ENCODE results near the gene TP73. TPM values are rescaled to one million over a fixed set of nuclear protein-coding genes. Genes with fewer than 3 reads are reported as not detected.

Gene TP73
- total RNA-seq, 1 donor from 2014 or later: 0.05 TPM

DNA sequence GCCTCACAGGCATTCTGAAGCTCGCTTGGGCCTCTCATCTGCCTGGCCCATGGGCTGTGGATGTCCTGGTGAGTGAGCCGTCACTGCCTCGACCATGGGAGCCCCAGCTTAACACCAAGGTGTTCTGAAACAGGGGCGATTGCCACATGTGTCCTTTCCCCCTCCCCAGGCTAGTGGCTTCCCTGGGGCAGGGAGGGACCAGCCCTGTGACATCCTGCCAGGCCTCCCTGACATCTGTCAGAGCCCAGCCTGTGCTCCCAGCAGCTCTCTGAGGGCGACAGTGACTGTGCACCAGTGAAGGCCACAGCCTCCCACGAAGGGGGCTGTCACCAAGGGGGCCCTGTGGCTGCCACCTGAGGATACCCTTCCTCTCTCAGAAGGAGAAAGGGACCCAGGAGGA lies 64.0 kb downstream of the TP73 start:
- DNase-seq (ENCODE audit: low spot score): no peak

GRCh38 chr1:3717041-3717714 lies 64.9 kb downstream of the TP73 start:
- Mint-ChIP-seq H3K4me3 (ENCODE audit: unreplicated experiment) (no peak overlapping the region), H3K9me3 (ENCODE audit: low read depth) (no peaks in the 10 kb centered on the region), H3K36me3 (ENCODE audit: low read depth) (no peaks in the 10 kb centered on the region), H3K27ac (ENCODE audit: unreplicated experiment) (no peak overlapping the region), H3K27me3 (ENCODE audit: low read depth) (peaks cover 2% of the 10 kb centered on the region), H3K4me1 (ENCODE audit: low read depth) (no peaks in the 10 kb centered on the region)
- no peak for DNase-seq (ENCODE audit: low spot score)
- TF ChIP-seq, protein P1, sequence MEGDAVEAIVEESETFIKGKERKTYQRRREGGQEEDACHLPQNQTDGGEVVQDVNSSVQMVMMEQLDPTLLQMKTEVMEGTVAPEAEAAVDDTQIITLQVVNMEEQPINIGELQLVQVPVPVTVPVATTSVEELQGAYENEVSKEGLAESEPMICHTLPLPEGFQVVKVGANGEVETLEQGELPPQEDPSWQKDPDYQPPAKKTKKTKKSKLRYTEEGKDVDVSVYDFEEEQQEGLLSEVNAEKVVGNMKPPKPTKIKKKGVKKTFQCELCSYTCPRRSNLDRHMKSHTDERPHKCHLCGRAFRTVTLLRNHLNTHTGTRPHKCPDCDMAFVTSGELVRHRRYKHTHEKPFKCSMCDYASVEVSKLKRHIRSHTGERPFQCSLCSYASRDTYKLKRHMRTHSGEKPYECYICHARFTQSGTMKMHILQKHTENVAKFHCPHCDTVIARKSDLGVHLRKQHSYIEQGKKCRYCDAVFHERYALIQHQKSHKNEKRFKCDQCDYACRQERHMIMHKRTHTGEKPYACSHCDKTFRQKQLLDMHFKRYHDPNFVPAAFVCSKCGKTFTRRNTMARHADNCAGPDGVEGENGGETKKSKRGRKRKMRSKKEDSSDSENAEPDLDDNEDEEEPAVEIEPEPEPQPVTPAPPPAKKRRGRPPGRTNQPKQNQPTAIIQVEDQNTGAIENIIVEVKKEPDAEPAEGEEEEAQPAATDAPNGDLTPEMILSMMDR (IDR thresholded peaks at IDR 0.05): no peak

More for the DNA sequence above, 64.0 kb downstream of the TP73 start:
- TF ChIP-seq, protein P1 (IDR thresholded peaks at IDR 0.05): no peak
- Mint-ChIP-seq H3K27me3 (ENCODE audit: low read depth) (peaks cover 11% of the 10 kb centered on the region), H3K36me3 (ENCODE audit: low read depth) (no peaks in the 10 kb centered on the region), H3K9me3 (ENCODE audit: low read depth) (no peaks in the 10 kb centered on the region), H3K27ac (ENCODE audit: unreplicated experiment) (no peak overlapping the region), H3K4me1 (ENCODE audit: low read depth) (no peaks in the 10 kb centered on the region), H3K4me3 (ENCODE audit: unreplicated experiment) (no peak overlapping the region)

- H3K4me1 Mint-ChIP-seq (ENCODE audit: low read depth): no peaks in the 10 kb centered on the region
- no peak overlapping the region for H3K27ac Mint-ChIP-seq (ENCODE audit: unreplicated experiment)
- H3K9me3 Mint-ChIP-seq (ENCODE audit: low read depth): no peaks in the 10 kb centered on the region
- TF ChIP-seq, protein P1 (IDR thresholded peaks at IDR 0.05): no peak
- no peaks in the 10 kb centered on the region for H3K36me3 Mint-ChIP-seq (ENCODE audit: low read depth)
- no peak overlapping the region for H3K4me3 Mint-ChIP-seq (ENCODE audit: unreplicated experiment)
- no peak for DNase-seq (ENCODE audit: low spot score)
- no peaks in the 10 kb centered on the region for H3K27me3 Mint-ChIP-seq (ENCODE audit: low read depth)
Observed at GRCh38 chr1:3717715-3718601, 65.6 kb downstream of the TP73 start.

GRCh38 chr1:3718764-3719163 lies 66.4 kb downstream of the TP73 start:
- TF ChIP-seq, protein P1 (IDR thresholded peaks at IDR 0.05): no peak
- Mint-ChIP-seq H3K27ac (ENCODE audit: unreplicated experiment) (no peak overlapping the region), H3K4me1 (ENCODE audit: low read depth) (no peaks in the 10 kb centered on the region), H3K9me3 (ENCODE audit: low read depth) (no peaks in the 10 kb centered on the region), H3K27me3 (ENCODE audit: low read depth) (no peaks in the 10 kb centered on the region), H3K36me3 (ENCODE audit: low read depth) (no peaks in the 10 kb centered on the region), H3K4me3 (ENCODE audit: unreplicated experiment) (no peak overlapping the region)
- no peak for DNase-seq (ENCODE audit: low spot score)

DNA sequence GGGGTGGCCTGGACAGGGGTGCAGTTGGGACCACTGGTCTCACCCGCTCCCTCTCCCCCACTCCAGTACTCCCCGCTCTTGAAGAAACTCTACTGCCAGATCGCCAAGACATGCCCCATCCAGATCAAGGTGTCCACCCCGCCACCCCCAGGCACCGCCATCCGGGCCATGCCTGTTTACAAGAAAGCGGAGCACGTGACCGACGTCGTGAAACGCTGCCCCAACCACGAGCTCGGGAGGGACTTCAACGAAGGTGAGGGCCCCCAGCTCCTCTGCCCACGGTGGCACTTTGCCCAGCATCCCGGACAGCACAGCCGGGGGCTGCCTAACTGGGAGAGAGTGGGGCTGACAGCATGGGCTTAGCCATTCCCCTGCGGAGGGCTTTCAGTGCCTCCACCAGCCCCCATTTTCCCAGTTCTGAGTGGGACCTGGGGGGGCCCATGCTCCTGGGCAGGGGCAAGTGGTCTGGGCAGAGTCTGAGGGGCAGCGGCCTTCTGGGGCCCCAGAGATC lies 69.7 kb downstream of the TP73 start:
- Mint-ChIP-seq H3K4me1 (ENCODE audit: low read depth) (no peaks in the 10 kb centered on the region), H3K36me3 (ENCODE audit: low read depth) (no peaks in the 10 kb centered on the region), H3K9me3 (ENCODE audit: low read depth) (no peaks in the 10 kb centered on the region), H3K27ac (ENCODE audit: unreplicated experiment) (no peak overlapping the region), H3K27me3 (ENCODE audit: low read depth) (no peaks in the 10 kb centered on the region), H3K4me3 (ENCODE audit: unreplicated experiment) (no peak overlapping the region)
- no peak for DNase-seq (ENCODE audit: low spot score)
- TF ChIP-seq, protein P1 (IDR thresholded peaks at IDR 0.05): no peak
